Hepatocyte (in vitro differentiated cells): ENCODE results near the gene ARL6IP4. TPM values are rescaled to one million over a fixed set of nuclear protein-coding genes. Genes with fewer than 3 reads are reported as not detected.

ENCODE experiments used
- DNase-seq: peaks from one replicate; pipeline ENCODE4 v3.0.0-alpha.2; 2016; ENCODE audit warnings: low spot score
- H2AFZ ChIP-seq: fragments of 200-600 bp; sonication (generic); 2 replicates; pipeline ENCODE4 v1.6.0; 2016; ENCODE audit warnings: antibody characterized with exemption, mild to moderate bottlenecking
- H3K27ac ChIP-seq: fragments of 200-600 bp; sonication (generic); 2 replicates; pipeline ENCODE4 v1.5.1; 2016; ENCODE audit warnings: mild to moderate bottlenecking
- H3K27me3 ChIP-seq: fragments of 200-600 bp; sonication (generic); 2 replicates; pipeline ENCODE4 v1.6.1; 2016
- H3K36me3 ChIP-seq: fragments of 200-600 bp; sonication (generic); replicated peaks from 2 replicates; pipeline ENCODE4 v1.5.1; 2016; ENCODE audit warnings: low read depth; ENCODE audit not compliant: insufficient read depth
- H3K4me1 ChIP-seq: fragments of 200-600 bp; sonication (generic); 2 replicates; pipeline ENCODE4 v1.5.1; 2016; ENCODE audit warnings: mild to moderate bottlenecking, moderate library complexity; ENCODE audit not compliant: insufficient read depth
- H3K4me2 ChIP-seq: fragments of 200-600 bp; sonication (generic); 2 replicates; pipeline ENCODE4 v1.6.0; 2016
- H3K4me3 ChIP-seq: fragments of 200-600 bp; sonication (generic); 2 replicates; pipeline ENCODE4 v1.5.1; 2016; ENCODE audit warnings: mild to moderate bottlenecking
- H3K79me2 ChIP-seq: fragments of 200-600 bp; sonication (generic); 2 replicates; pipeline ENCODE4 v1.6.0; 2017; ENCODE audit warnings: mild to moderate bottlenecking
- H3K9me2 ChIP-seq: fragments of 200-600 bp; sonication (generic); replicated peaks from 2 replicates; pipeline ENCODE4 v1.6.0; 2017; ENCODE audit warnings: mild to moderate bottlenecking; ENCODE audit not compliant: insufficient read depth
- H3K9me3 ChIP-seq: fragments of 200-600 bp; sonication (generic); 2 replicates; pipeline ENCODE4 v1.5.1; 2016; ENCODE audit warnings: low read depth, mild to moderate bottlenecking
- H4K20me1 ChIP-seq: fragments of 200-600 bp; sonication (generic); 2 replicates; pipeline ENCODE4 v1.6.0; 2016; ENCODE audit warnings: mild to moderate bottlenecking; ENCODE audit not compliant: insufficient read depth, poor library complexity, severe bottlenecking
- CTCF ChIP-seq: fragments of 200-600 bp; sonication (generic); IDR thresholded peaks from 2 replicates; pipeline ENCODE4 v1.5.1; 2016; ENCODE audit warnings: antibody characterized with exemption, mild to moderate bottlenecking; ENCODE audit not compliant: poor library complexity
- EZH2 ChIP-seq: fragments of 200-600 bp; sonication (generic); IDR thresholded peaks from 2 replicates; pipeline ENCODE4 v1.6.1; 2016; ENCODE audit warnings: antibody characterized with exemption, mild to moderate bottlenecking, borderline replicate concordance
- EZH2phosphoT487 ChIP-seq: fragments of 200-600 bp; sonication (generic); IDR thresholded peaks from one replicate; pipeline ENCODE4 v1.6.1; 2018; ENCODE audit warnings: antibody characterized with exemption, mild to moderate bottlenecking, low read depth, moderate library complexity; ENCODE audit not compliant: unreplicated experiment, severe bottlenecking
- WGBS: methylation state at CpG from one replicate; pipeline ENCODE4 v1.1.6; 2016; ENCODE audit warnings: low lambda C conversion rate; ENCODE audit errors: missing lambda C conversion rate; 5-methylcytosine and 5-hydroxymethylcytosine counted together
- polyA plus RNA-seq: library from polyadenylated mRNA; unstranded; fragments of >200 nt; fragmentation: Nextera tagmentation; extraction: Ambion mirVana; gene quantifications from 2 replicates; pipeline ENCODE4 v1.2.1, GENCODE V29; 2016
- total RNA-seq: library from RNA; depleted of rRNA; stranded (reverse); fragments of >200 nt; gene quantifications from 2 replicates; pipeline ENCODE4 v1.2.3, GENCODE V29; 2014

Gene ARL6IP4
- total and polyA plus RNA-seq, 2 experiments from 2014 or later, result 138 to 248 TPM

- Histone ChIP-seq H3K27me3 (no peaks in the 10 kb centered on the region), H3K4me2 (no peak overlapping the region), H3K79me2 (no peaks in the 10 kb centered on the region), H3K27ac (no peak overlapping the region), H3K4me1 (no peaks in the 10 kb centered on the region), H3K4me3 (no peak overlapping the region), H3K9me3 (no peaks in the 10 kb centered on the region), H3K9me2 (no peaks in the 10 kb centered on the region), H4K20me1 (no peaks in the 10 kb centered on the region), H2AFZ (no peak overlapping the region), H3K36me3 (no peaks in the 10 kb centered on the region)
- TF ChIP-seq EZH2phosphoT487, result no peak
- TF ChIP-seq EZH2, result no peak
- TF ChIP-seq CTCF, result no peak
- WGBS, result 79% methylated on average over 20 of the region's 20 CpGs
- DNase-seq, result no peak
Measured at GRCh38 chr12:122999986-123000420, 19.5 kb downstream of the ARL6IP4 start.

GRCh38 chr12:123000578-123000977 is 20.1 kb downstream of the ARL6IP4 start:
- Histone ChIP-seq H3K27ac (no peak overlapping the region), H3K9me3 (no peaks in the 10 kb centered on the region), H3K9me2 (no peaks in the 10 kb centered on the region), H3K36me3 (no peaks in the 10 kb centered on the region), H3K4me1 (no peaks in the 10 kb centered on the region), H4K20me1 (no peaks in the 10 kb centered on the region), H3K79me2 (no peaks in the 10 kb centered on the region), H3K4me2 (no peak overlapping the region), H3K4me3 (no peak overlapping the region), H2AFZ (no peak overlapping the region), H3K27me3 (no peaks in the 10 kb centered on the region)
- no peak for DNase-seq
- 98% methylated on average over 10 of the region's 10 CpGs for WGBS
- TF ChIP-seq CTCF (no peak), EZH2phosphoT487 (no peak), EZH2 (no peak)

GRCh38 chr12:123001464-123001863 is 21.0 kb downstream of the ARL6IP4 start:
- H3K36me3 ChIP-seq, result no peaks in the 10 kb centered on the region
- no peaks in the 10 kb centered on the region for H3K4me1 ChIP-seq
- no peak overlapping the region for H2AFZ ChIP-seq
- 92% methylated on average over 3 of the region's 3 CpGs for WGBS
- H3K4me2 ChIP-seq, result no peak overlapping the region
- no peaks in the 10 kb centered on the region for H3K9me3 ChIP-seq
- no peak overlapping the region for H3K4me3 ChIP-seq
- no peaks in the 10 kb centered on the region for H3K9me2 ChIP-seq
- no peak overlapping the region for H3K27ac ChIP-seq
- TF ChIP-seq EZH2, result no peak
- no peak for TF ChIP-seq CTCF
- no peak for TF ChIP-seq EZH2phosphoT487
- H4K20me1 ChIP-seq, result no peaks in the 10 kb centered on the region
- no peak for DNase-seq
- H3K27me3 ChIP-seq, result no peaks in the 10 kb centered on the region
- no peaks in the 10 kb centered on the region for H3K79me2 ChIP-seq

GRCh38 chr12:123003257-123003656 is 22.8 kb downstream of the ARL6IP4 start:
- Histone ChIP-seq H3K4me1 (no peaks in the 10 kb centered on the region), H3K27me3 (no peaks in the 10 kb centered on the region), H3K27ac (no peak overlapping the region), H2AFZ (no peak overlapping the region), H3K4me3 (no peak overlapping the region), H3K36me3 (no peaks in the 10 kb centered on the region), H3K9me3 (no peaks in the 10 kb centered on the region), H3K79me2 (no peaks in the 10 kb centered on the region), H3K9me2 (no peaks in the 10 kb centered on the region), H3K4me2 (no peak overlapping the region), H4K20me1 (no peaks in the 10 kb centered on the region)
- TF ChIP-seq CTCF, result no peak
- no peak for TF ChIP-seq EZH2phosphoT487
- no peak for TF ChIP-seq EZH2
- no peak for DNase-seq
- 77% methylated on average over 6 of the region's 6 CpGs for WGBS
